ENCODE data around the gene HSPA14. TPM values are rescaled to one million over a fixed set of nuclear protein-coding genes. Genes with fewer than 3 reads are reported as not detected.

Gene HSPA14
- total and polyA plus RNA-seq, 2 of the 4 experiments (the other 2 are of a cell fraction) = 10.3 to 11.8 TPM

GRCh38 chr10:14801723-14802122 lies 36.4 kb upstream of the HSPA14 start:
- no peak overlapping the region for H4K5ac ChIP-seq (ENCODE audit: low read depth, low read length)
- H3K79me1 ChIP-seq (ENCODE audit: low read depth in 1 of 2, low read length in 2 of 2) = no peaks in the 10 kb centered on the region
- H3K4me1 ChIP-seq (ENCODE audit: control insufficient read depth, insufficient read depth, low read length) = no peaks in the 10 kb centered on the region
- no peaks in the 10 kb centered on the region for H4K20me1 ChIP-seq (ENCODE audit: insufficient read depth, low read length)
- in situ Hi-C loops (cut with MboI; ENCODE audit: low sequenced_read_pairs) = loop anchor here (25.0 kb wide), 1 partner anchor 614 kb away; no protein-coding TSS in a partner anchor
- no peaks in the 10 kb centered on the region for H3K36me3 ChIP-seq (ENCODE audit: control insufficient read depth, insufficient read depth, low read length)
- intact Hi-C loops (cut with micrococcal nuclease) = no loop called here
- no peak overlapping the region for H3K18ac ChIP-seq (ENCODE audit: low read depth, low read length)
- no peaks in the 10 kb centered on the region for H3K9me3 ChIP-seq (ENCODE audit: control insufficient read depth, insufficient read depth, low read length)
- no peak overlapping the region for H2BK120ac ChIP-seq (ENCODE audit: low read depth, low read length)
- H3K27ac ChIP-seq (ENCODE audit: insufficient read depth, low read length) = no peak overlapping the region
- H2AK5ac ChIP-seq (ENCODE audit: low read depth, low read length) = no peak overlapping the region
- TF ChIP-seq RFX5 (IDR thresholded peaks at IDR 0.05; ENCODE audit: low read depth, low read length) (no peak), POLR2A (IDR thresholded peaks at IDR 0.05; ENCODE audit: low read depth, low read length) (no peak), SMC3 (IDR thresholded peaks at IDR 0.05; ENCODE audit: low read depth, low read length) (no peak), MXI1 (IDR thresholded peaks at IDR 0.05; ENCODE audit: borderline replicate concordance, low read depth, low read length) (no peak), MAFK (IDR thresholded peaks at IDR 0.05; ENCODE audit: low read depth, low read length) (no peak), CHD1 (IDR thresholded peaks at IDR 0.05; ENCODE audit: low read depth, low read length) (no peak), USF2 (IDR thresholded peaks at IDR 0.05; ENCODE audit: low read depth, low read length) (no peak), MAZ (IDR thresholded peaks at IDR 0.05; ENCODE audit: borderline replicate concordance, low read depth, low read length) (no peak), RAD21 (IDR thresholded peaks at IDR 0.05; ENCODE audit: low read length) (no peak), FOS (IDR thresholded peaks at IDR 0.05; ENCODE audit: low read depth, low read length) (no peak), NFE2L2 (IDR thresholded peaks at IDR 0.05; ENCODE audit: low read depth, low read length) (no peak), RCOR1 (IDR thresholded peaks at IDR 0.05; ENCODE audit: insufficient replicate concordance, low read length) (no peak), CEBPB (IDR thresholded peaks at IDR 0.05; ENCODE audit: low read depth, low read length) (no peak), BHLHE40 (IDR thresholded peaks at IDR 0.05; ENCODE audit: low read depth, low read length) (no peak)
- H3K4me2 ChIP-seq (ENCODE audit: low read depth, low read length) = no peak overlapping the region
- no peak overlapping the region for H2BK15ac ChIP-seq (ENCODE audit: low read depth, low read length)
- H3K56ac ChIP-seq (ENCODE audit: extremely low read depth, insufficient read depth, low read length) = no peak overlapping the region
- WGBS, 2 experiments (ENCODE audit: extremely low coverage in 2 of 2, insufficient read length in 1 of 2) = 59% methylated on average over 5 of the region's 5 CpGs; no CpG with 5 or more reads in 1 of the 2 experiments
- H3K9me1 ChIP-seq (ENCODE audit: insufficient read depth, low read length) = no peaks in the 10 kb centered on the region
- DNase-seq (no peak), ATAC-seq (ENCODE audit: low read depth) (no peak)
- no peak overlapping the region for H3K14ac ChIP-seq (replicated peaks; ENCODE audit: low read depth, low read length)
- no TSS peak for BruUV-seq (replicated peaks)
- ChIA-PET CTCF (interaction anchor here (0.6 kb wide), 1 partner anchor 1164 kb away, joined by 3 read pairs; no protein-coding TSS in a partner anchor), POLR2A (ENCODE audit: unreplicated experiment) (no interaction called here)
- no peak overlapping the region for H2AFZ ChIP-seq (replicated peaks; ENCODE audit: low read length, poor library complexity)
- no peak overlapping the region for H3K9ac ChIP-seq (ENCODE audit: low read depth, low read length)
- no peak overlapping the region for H4K91ac ChIP-seq (ENCODE audit: insufficient read depth, low read depth, low read length)
- dilution Hi-C loops (cut with HindIII; ENCODE audit: low sequenced_read_pairs, unreplicated experiment) = no loop called here
- H4K8ac ChIP-seq (ENCODE audit: low read depth in 2 of 2, low read length in 2 of 2) = no peak overlapping the region
- peaks cover 18% of the 10 kb centered on the region for H3K27me3 ChIP-seq (ENCODE audit: control insufficient read depth, insufficient read depth, low read length)
- no peak overlapping the region for H3K4ac ChIP-seq (ENCODE audit: low read depth, low read length)
- no peak overlapping the region for H2BK20ac ChIP-seq (ENCODE audit: low read depth, low read length)
- no peak overlapping the region for H3K4me3 ChIP-seq (ENCODE audit: insufficient read depth, low read depth, low read length)
- no peak overlapping the region for H2AK9ac ChIP-seq (replicated peaks; ENCODE audit: low read depth, low read length, poor library complexity)
- H2BK5ac ChIP-seq (ENCODE audit: low read depth, low read length, poor library complexity, severe bottlenecking) = no peak overlapping the region
- H3K23ac ChIP-seq (ENCODE audit: low read depth, low read length) = no peak overlapping the region
